ENCODE results near the gene PBXIP1.

The PBXIP1 gene

GRCh38 chr1:154956544-154956941, 644 bp upstream of the PBXIP1 start:
- no peak for DNase-seq (ENCODE audit: low spot score in 2 of 2)
- Mint-ChIP-seq H3K4me3 (peak overlapping the region; percentile 95), H3K36me3 (peaks cover 60% of the 10 kb centered on the region), H3K9me3 (no peaks in the 10 kb centered on the region), H3K4me1 (peaks cover 77% of the 10 kb centered on the region), H3K27ac (peak overlapping the region; percentile 99)
- ATAC-seq, result no peak

GRCh38 chr1:154955039-154955717, 721 bp downstream of the PBXIP1 start:
- H3K27ac Mint-ChIP-seq, result peak overlapping the region; percentile 99
- ATAC-seq (peak; percentile 89), DNase-seq (ENCODE audit: low spot score in 2 of 2) (peak in 1 of 2 donors; percentile 83)
- H3K36me3 Mint-ChIP-seq, result peaks cover 68% of the 10 kb centered on the region
- peaks cover 81% of the 10 kb centered on the region for H3K4me1 Mint-ChIP-seq
- H3K4me3 Mint-ChIP-seq, result peak overlapping the region; percentile 95
- H3K9me3 Mint-ChIP-seq, result no peaks in the 10 kb centered on the region

- ATAC-seq (no peak), DNase-seq (ENCODE audit: low spot score in 2 of 2) (no peak)
- peaks cover 63% of the 10 kb centered on the region for H3K36me3 Mint-ChIP-seq
- no peaks in the 10 kb centered on the region for H3K9me3 Mint-ChIP-seq
- H3K27ac Mint-ChIP-seq, result peak overlapping the region; percentile 99
- peaks cover 75% of the 10 kb centered on the region for H3K4me1 Mint-ChIP-seq
- peak overlapping the region; percentile 95 for H3K4me3 Mint-ChIP-seq
Observed at GRCh38 chr1:154954541-154954940, 1.4 kb downstream of the PBXIP1 start.

GRCh38 chr1:154953611-154954038, 2.3 kb downstream of the PBXIP1 start:
- Mint-ChIP-seq H3K36me3 (peaks cover 60% of the 10 kb centered on the region), H3K4me3 (peak overlapping the region; percentile 95)

GRCh38 chr1:154952664-154953063, 3.2 kb downstream of the PBXIP1 start:
- no peak for ATAC-seq
- Mint-ChIP-seq H3K36me3 (peaks cover 60% of the 10 kb centered on the region), H3K9me3 (no peaks in the 10 kb centered on the region), H3K27ac (peak overlapping the region; percentile 99), H3K4me3 (peak overlapping the region; percentile 95), H3K4me1 (peaks cover 80% of the 10 kb centered on the region)
- no peak for DNase-seq (ENCODE audit: low spot score in 2 of 2)

More at GRCh38 chr1:154953611-154954038, 2.3 kb downstream of the PBXIP1 start:
- DNase-seq (ENCODE audit: low spot score in 2 of 2) (no peak), ATAC-seq (no peak)
- peak overlapping the region; percentile 99 for H3K27ac Mint-ChIP-seq
- H3K4me1 Mint-ChIP-seq, result peaks cover 76% of the 10 kb centered on the region
- no peaks in the 10 kb centered on the region for H3K9me3 Mint-ChIP-seq

GRCh38 chr1:154951901-154952657, 3.8 kb downstream of the PBXIP1 start:
- ATAC-seq (peak; percentile 43), DNase-seq (ENCODE audit: low spot score in 2 of 2) (no peak)
- Mint-ChIP-seq H3K4me1 (peaks cover 76% of the 10 kb centered on the region), H3K36me3 (peaks cover 60% of the 10 kb centered on the region), H3K9me3 (no peaks in the 10 kb centered on the region), H3K4me3 (peak overlapping the region; percentile 95), H3K27ac (peak overlapping the region; percentile 99)

- Mint-ChIP-seq H3K4me3 (no peak overlapping the region), H3K9me3 (no peaks in the 10 kb centered on the region), H3K4me1 (peaks cover 60% of the 10 kb centered on the region), H3K27ac (peak overlapping the region; percentile 74), H3K36me3 (peaks cover 69% of the 10 kb centered on the region)
- DNase-seq (ENCODE audit: low spot score in 2 of 2) (no peak), ATAC-seq (no peak)
Observed at GRCh38 chr1:154948079-154948478, 7.8 kb downstream of the PBXIP1 start.

- Mint-ChIP-seq H3K36me3 (peaks cover 65% of the 10 kb centered on the region), H3K9me3 (no peaks in the 10 kb centered on the region), H3K4me1 (peaks cover 60% of the 10 kb centered on the region), H3K27ac (peak overlapping the region; percentile 78), H3K4me3 (no peak overlapping the region)
- no peak for ATAC-seq
- DNase-seq (ENCODE audit: low spot score in 2 of 2), result no peak
Observed at GRCh38 chr1:154945962-154946850, 9.7 kb downstream of the PBXIP1 start.

- Mint-ChIP-seq H3K4me3 (no peak overlapping the region), H3K27ac (peak overlapping the region; percentile 84), H3K36me3 (peaks cover 60% of the 10 kb centered on the region), H3K9me3 (no peaks in the 10 kb centered on the region), H3K4me1 (peaks cover 60% of the 10 kb centered on the region)
- DNase-seq (ENCODE audit: low spot score in 2 of 2) (no peak), ATAC-seq (no peak)
Observed at GRCh38 chr1:154945160-154945961, 10.5 kb downstream of the PBXIP1 start.

- Mint-ChIP-seq H3K9me3 (no peaks in the 10 kb centered on the region), H3K27ac (peak overlapping the region; percentile 84), H3K4me1 (peaks cover 63% of the 10 kb centered on the region), H3K36me3 (peaks cover 58% of the 10 kb centered on the region), H3K4me3 (peak overlapping the region; percentile 49)
- DNase-seq (ENCODE audit: low spot score in 2 of 2), result no peak
- no peak for ATAC-seq
Observed at GRCh38 chr1:154944401-154945159, 11.3 kb downstream of the PBXIP1 start.

GRCh38 chr1:154943649-154944400, 12.1 kb downstream of the PBXIP1 start:
- Mint-ChIP-seq H3K36me3 (peaks cover 55% of the 10 kb centered on the region), H3K4me1 (peaks cover 67% of the 10 kb centered on the region), H3K27ac (peak overlapping the region; percentile 84), H3K9me3 (no peaks in the 10 kb centered on the region), H3K4me3 (peak overlapping the region; percentile 49)
- DNase-seq (ENCODE audit: low spot score in 2 of 2) (peak in 1 of 2 donors; percentile 67), ATAC-seq (no peak)

GRCh38 chr1:154941333-154942013, 14.4 kb downstream of the PBXIP1 start:
- DNase-seq (ENCODE audit: low spot score in 2 of 2) (peak in 1 of 2 donors; percentile 58), ATAC-seq (no peak)
- Mint-ChIP-seq H3K4me1 (peaks cover 80% of the 10 kb centered on the region), H3K27ac (peak overlapping the region; percentile 84), H3K9me3 (no peaks in the 10 kb centered on the region), H3K4me3 (peak overlapping the region; percentile 49), H3K36me3 (peaks cover 43% of the 10 kb centered on the region)

- peak; percentile 32 for ATAC-seq
- Mint-ChIP-seq H3K36me3 (peaks cover 39% of the 10 kb centered on the region), H3K9me3 (no peaks in the 10 kb centered on the region), H3K4me1 (peaks cover 78% of the 10 kb centered on the region), H3K4me3 (peak overlapping the region; percentile 49), H3K27ac (peak overlapping the region; percentile 84)
- no peak for DNase-seq (ENCODE audit: low spot score in 2 of 2)
Observed at GRCh38 chr1:154940651-154941194, 15.2 kb downstream of the PBXIP1 start.

Data from stimulated activated effector memory CD8-positive, alpha-beta T cell treated with anti-CD3 and anti-CD28 coated beads, Interleukin-12 subunit alpha, Interleukin-12 subunit beta, amount 100 ng/mL, for 72 hours (primary cell).